ENCODE measurements around the gene RASGEF1B.

RASGEF1B gene

GRCh38 chr4:81389720-81390119 lies 82.0 kb downstream of the RASGEF1B start:
- no peak for DNase-seq

- no peak for DNase-seq
Measured at GRCh38 chr4:81380437-81380836, 91.3 kb downstream of the RASGEF1B start.

GRCh38 chr4:81378386-81378785 lies 93.3 kb downstream of the RASGEF1B start:
- no peak for DNase-seq

GRCh38 chr4:81377191-81377590 lies 94.5 kb downstream of the RASGEF1B start:
- no peak for DNase-seq

GRCh38 chr4:81376720-81377119 lies 95.0 kb downstream of the RASGEF1B start:
- DNase-seq, result no peak

Measured in NCI-H82 (cell line).